Measurements from ENCODE around the gene FANCC.
"Not testable (repeated sequence)": the region's sequence is repeated elsewhere in the genome, so short reads cannot be mapped to it uniquely, and the experiment has no call there.

The FANCC gene

GRCh38 chr9:95203019-95203418 is 114.5 kb downstream of the FANCC start:
- H3K4me3 ChIP-seq (ENCODE audit: low read depth in 1 of 2, low read length in 2 of 2); H3K4me1 ChIP-seq (ENCODE audit: control insufficient read depth in 1 of 2, insufficient read depth in 2 of 2, low read length in 2 of 2); H3K9me3 ChIP-seq (ENCODE audit: control insufficient read depth in 1 of 2, low read length in 2 of 2); H3K27ac ChIP-seq (ENCODE audit: low read length); H3K27me3 ChIP-seq (ENCODE audit: low read depth, low read length); H3K36me3 ChIP-seq (ENCODE audit: control insufficient read depth in 1 of 2, insufficient read depth in 2 of 2, low read length in 2 of 2): not testable (repeated sequence)

- peaks cover 5 to 7% of the 10 kb centered on the region in 2 donors for H3K4me1 ChIP-seq (ENCODE audit: control insufficient read depth in 1 of 2, insufficient read depth in 2 of 2, low read length in 2 of 2)
These were observed 115.3 kb downstream of the FANCC start for GRCh38 chr9:95202076-95202681.

GRCh38 chr9:95201206-95201605 is 116.3 kb downstream of the FANCC start:
- Histone ChIP-seq H3K27ac (ENCODE audit: low read length) (no peak overlapping the region), H3K36me3 (ENCODE audit: control insufficient read depth in 1 of 2, insufficient read depth in 2 of 2, low read length in 2 of 2) (no peaks in the 10 kb centered on the region)

More at GRCh38 chr9:95202076-95202681, 115.3 kb downstream of the FANCC start:
- Histone ChIP-seq H3K36me3 (ENCODE audit: control insufficient read depth in 1 of 2, insufficient read depth in 2 of 2, low read length in 2 of 2) (no peaks in the 10 kb centered on the region), H3K27ac (ENCODE audit: low read length) (no peak overlapping the region), H3K27me3 (ENCODE audit: low read depth, low read length) (no peaks in the 10 kb centered on the region), H3K4me3 (ENCODE audit: low read depth in 1 of 2, low read length in 2 of 2) (no peak overlapping the region), H3K9me3 (ENCODE audit: control insufficient read depth in 1 of 2, low read length in 2 of 2) (no peaks in the 10 kb centered on the region)

GRCh38 chr9:95197692-95198271 is 119.7 kb downstream of the FANCC start:
- Histone ChIP-seq H3K4me1 (ENCODE audit: control insufficient read depth in 1 of 2, insufficient read depth in 2 of 2, low read length in 2 of 2) (peaks cover 5 to 7% of the 10 kb centered on the region in 2 donors), H3K27me3 (ENCODE audit: low read depth, low read length) (no peaks in the 10 kb centered on the region), H3K27ac (ENCODE audit: low read length) (no peak overlapping the region), H3K4me3 (ENCODE audit: low read depth in 1 of 2, low read length in 2 of 2) (no peak overlapping the region), H3K36me3 (ENCODE audit: control insufficient read depth in 1 of 2, insufficient read depth in 2 of 2, low read length in 2 of 2) (no peaks in the 10 kb centered on the region), H3K9me3 (ENCODE audit: control insufficient read depth in 1 of 2, low read length in 2 of 2) (no peaks in the 10 kb centered on the region)

More at GRCh38 chr9:95201206-95201605, 116.3 kb downstream of the FANCC start:
- peaks cover 5 to 7% of the 10 kb centered on the region in 2 donors for H3K4me1 ChIP-seq (ENCODE audit: control insufficient read depth in 1 of 2, insufficient read depth in 2 of 2, low read length in 2 of 2)
- no peaks in the 10 kb centered on the region for H3K9me3 ChIP-seq (ENCODE audit: control insufficient read depth in 1 of 2, low read length in 2 of 2)
- no peaks in the 10 kb centered on the region for H3K27me3 ChIP-seq (ENCODE audit: low read depth, low read length)
- no peak overlapping the region for H3K4me3 ChIP-seq (ENCODE audit: low read depth in 1 of 2, low read length in 2 of 2)

GRCh38 chr9:95193480-95193879 is 124.0 kb downstream of the FANCC start:
- Histone ChIP-seq H3K4me1 (ENCODE audit: control insufficient read depth in 1 of 2, insufficient read depth in 2 of 2, low read length in 2 of 2) (peaks cover 11 to 29% of the 10 kb centered on the region in 2 donors), H3K27ac (ENCODE audit: low read length) (no peak overlapping the region), H3K36me3 (ENCODE audit: control insufficient read depth in 1 of 2, insufficient read depth in 2 of 2, low read length in 2 of 2) (no peaks in the 10 kb centered on the region), H3K4me3 (ENCODE audit: low read depth in 1 of 2, low read length in 2 of 2) (no peak overlapping the region), H3K9me3 (ENCODE audit: control insufficient read depth in 1 of 2, low read length in 2 of 2) (no peaks in the 10 kb centered on the region), H3K27me3 (ENCODE audit: low read depth, low read length) (no peaks in the 10 kb centered on the region)

- Histone ChIP-seq H3K27ac (ENCODE audit: low read length) (no peak overlapping the region), H3K4me1 (ENCODE audit: control insufficient read depth in 1 of 2, insufficient read depth in 2 of 2, low read length in 2 of 2) (peaks cover 13 to 32% of the 10 kb centered on the region in 2 donors), H3K36me3 (ENCODE audit: control insufficient read depth in 1 of 2, insufficient read depth in 2 of 2, low read length in 2 of 2) (no peaks in the 10 kb centered on the region), H3K4me3 (ENCODE audit: low read depth in 1 of 2, low read length in 2 of 2) (no peak overlapping the region), H3K9me3 (ENCODE audit: control insufficient read depth in 1 of 2, low read length in 2 of 2) (no peaks in the 10 kb centered on the region), H3K27me3 (ENCODE audit: low read depth, low read length) (no peaks in the 10 kb centered on the region)
These were observed 124.4 kb downstream of the FANCC start for GRCh38 chr9:95193067-95193466.

GRCh38 chr9:95192631-95193030 is 124.9 kb downstream of the FANCC start:
- Histone ChIP-seq H3K27me3 (ENCODE audit: low read depth, low read length) (no peaks in the 10 kb centered on the region), H3K9me3 (ENCODE audit: control insufficient read depth in 1 of 2, low read length in 2 of 2) (no peaks in the 10 kb centered on the region), H3K4me1 (ENCODE audit: control insufficient read depth in 1 of 2, insufficient read depth in 2 of 2, low read length in 2 of 2) (peaks cover 13 to 28% of the 10 kb centered on the region in 2 donors), H3K27ac (ENCODE audit: low read length) (no peak overlapping the region), H3K4me3 (ENCODE audit: low read depth in 1 of 2, low read length in 2 of 2) (no peak overlapping the region), H3K36me3 (ENCODE audit: control insufficient read depth in 1 of 2, insufficient read depth in 2 of 2, low read length in 2 of 2) (no peaks in the 10 kb centered on the region)

DNA sequence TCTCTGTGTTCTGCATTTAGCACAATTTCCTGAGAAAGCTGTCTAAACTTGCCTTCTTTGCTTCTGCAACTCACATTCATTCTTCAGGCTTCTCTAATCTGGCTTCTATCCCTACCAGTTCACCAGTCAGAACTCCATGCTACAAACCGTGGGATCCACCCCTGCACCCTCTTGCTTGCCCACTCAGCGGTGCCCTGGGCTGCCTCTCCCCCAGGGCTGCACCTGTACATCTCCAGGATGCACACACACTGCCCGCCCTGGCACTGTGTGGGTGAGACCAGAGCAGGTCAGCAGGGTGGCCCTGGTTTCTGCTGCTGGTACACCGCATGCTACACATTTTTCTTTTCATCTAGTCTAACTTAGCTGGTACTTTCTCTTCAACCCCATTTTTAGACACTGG is 127.1 kb downstream of the FANCC start:
- peak overlapping the region; percentile 24 for H3K27ac ChIP-seq (ENCODE audit: low read length)
- H3K9me3 ChIP-seq (ENCODE audit: control insufficient read depth in 1 of 2, low read length in 2 of 2), result no peaks in the 10 kb centered on the region
- no peaks in the 10 kb centered on the region for H3K36me3 ChIP-seq (ENCODE audit: control insufficient read depth in 1 of 2, insufficient read depth in 2 of 2, low read length in 2 of 2)
- H3K4me3 ChIP-seq (ENCODE audit: low read depth in 1 of 2, low read length in 2 of 2), result no peak overlapping the region
- peaks cover 13 to 26% of the 10 kb centered on the region in 2 donors for H3K4me1 ChIP-seq (ENCODE audit: control insufficient read depth in 1 of 2, insufficient read depth in 2 of 2, low read length in 2 of 2)
- no peaks in the 10 kb centered on the region for H3K27me3 ChIP-seq (ENCODE audit: low read depth, low read length)

- no peaks in the 10 kb centered on the region for H3K36me3 ChIP-seq (ENCODE audit: control insufficient read depth in 1 of 2, insufficient read depth in 2 of 2, low read length in 2 of 2)
- no peaks in the 10 kb centered on the region for H3K9me3 ChIP-seq (ENCODE audit: control insufficient read depth in 1 of 2, low read length in 2 of 2)
- peaks cover 13 to 30% of the 10 kb centered on the region in 2 donors for H3K4me1 ChIP-seq (ENCODE audit: control insufficient read depth in 1 of 2, insufficient read depth in 2 of 2, low read length in 2 of 2)
- peak overlapping the region; percentile 27 to 30 for H3K4me3 ChIP-seq (ENCODE audit: low read depth in 1 of 2, low read length in 2 of 2)
- H3K27ac ChIP-seq (ENCODE audit: low read length), result peak overlapping the region; percentile 24
- H3K27me3 ChIP-seq (ENCODE audit: low read depth, low read length), result no peaks in the 10 kb centered on the region
These were observed 128.0 kb downstream of the FANCC start for GRCh38 chr9:95189251-95190098.

DNA sequence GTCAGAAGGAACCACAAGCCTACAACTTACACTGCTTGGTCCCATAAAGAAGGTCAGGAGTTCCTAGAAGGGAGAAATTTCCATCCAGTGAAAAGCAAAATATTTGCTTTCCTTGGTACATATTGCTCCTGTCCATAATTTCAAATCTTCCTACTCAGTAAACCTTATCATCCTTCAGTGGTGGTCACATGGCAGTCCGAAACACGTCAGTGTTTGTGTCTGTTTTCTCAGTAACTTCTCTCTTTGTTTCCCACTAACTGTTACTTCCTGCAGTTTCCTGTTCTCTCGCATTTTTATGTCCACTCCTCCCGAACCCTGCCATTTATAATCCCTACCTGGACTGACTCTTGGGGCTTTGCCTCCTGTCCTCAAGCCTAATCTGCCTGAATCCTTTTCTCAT is 129.1 kb downstream of the FANCC start:
- Histone ChIP-seq H3K9me3 (ENCODE audit: control insufficient read depth in 1 of 2, low read length in 2 of 2) (no peaks in the 10 kb centered on the region), H3K27ac (ENCODE audit: low read length) (peak overlapping the region; percentile 26), H3K4me3 (ENCODE audit: low read depth in 1 of 2, low read length in 2 of 2) (no peak overlapping the region), H3K4me1 (ENCODE audit: control insufficient read depth in 1 of 2, insufficient read depth in 2 of 2, low read length in 2 of 2) (peaks cover 13 to 34% of the 10 kb centered on the region in 2 donors), H3K27me3 (ENCODE audit: low read depth, low read length) (no peaks in the 10 kb centered on the region), H3K36me3 (ENCODE audit: control insufficient read depth in 1 of 2, insufficient read depth in 2 of 2, low read length in 2 of 2) (no peaks in the 10 kb centered on the region)

DNA sequence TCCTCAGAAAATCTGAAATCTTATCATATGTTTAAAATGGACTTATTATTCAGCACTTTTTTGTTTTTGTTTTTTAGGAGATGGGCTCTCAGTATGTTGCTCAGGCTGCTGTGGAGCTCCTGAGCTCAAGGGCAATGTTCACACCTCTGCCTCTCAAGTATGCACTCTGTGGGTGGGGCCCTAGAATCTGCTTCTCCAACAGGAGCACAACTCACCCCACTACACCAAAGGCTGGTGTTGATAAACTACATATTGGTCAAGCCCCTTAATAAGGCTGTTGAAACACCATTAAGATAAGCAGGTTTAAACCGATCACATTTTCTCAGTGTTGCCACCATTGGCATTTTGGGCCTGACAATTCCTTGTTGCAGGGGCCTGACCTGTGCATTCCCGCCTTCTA is 131.6 kb downstream of the FANCC start:
- Histone ChIP-seq H3K36me3 (ENCODE audit: control insufficient read depth in 1 of 2, insufficient read depth in 2 of 2, low read length in 2 of 2) (no peaks in the 10 kb centered on the region), H3K27ac (ENCODE audit: low read length) (no peak overlapping the region), H3K27me3 (ENCODE audit: low read depth, low read length) (no peaks in the 10 kb centered on the region), H3K9me3 (ENCODE audit: control insufficient read depth in 1 of 2, low read length in 2 of 2) (no peaks in the 10 kb centered on the region), H3K4me1 (ENCODE audit: control insufficient read depth in 1 of 2, insufficient read depth in 2 of 2, low read length in 2 of 2) (peaks cover 13 to 33% of the 10 kb centered on the region in 2 donors), H3K4me3 (ENCODE audit: low read depth in 1 of 2, low read length in 2 of 2) (no peak overlapping the region)
